Astrocyte of the spinal cord (primary cell): ENCODE results near the gene TSPEAR.
A peak's percentile ranks its signal among the peaks of the same experiment; 100 is the strongest.
"Not testable (repeated sequence)": the region's sequence is repeated elsewhere in the genome, so short reads cannot be mapped to it uniquely, and the experiment has no call there.

Source experiments
- DNase-seq: peaks from one replicate; pipeline ENCODE4 v3.0.0; 2011; ENCODE audit warnings: low read depth, low spot score
- H3K4me3 ChIP-seq: 2 replicates; pipeline ENCODE4 v1.5.1; 2011; ENCODE audit warnings: low read depth, mild to moderate bottlenecking, low read length, moderate library complexity
- CTCF ChIP-seq: IDR thresholded peaks from 2 replicates; pipeline ENCODE4 v1.5.1; 2012; ENCODE audit warnings: low read depth, mild to moderate bottlenecking, low read length, inconsistent platforms
- in situ Hi-C: cut with HindIII; loops from 2 replicates; pipeline ENCODE4 v1.10.0; 2017; ENCODE audit warnings: low sequenced_read_pairs

The TSPEAR gene

GRCh38 chr21:44484498-44485253 is 226.7 kb downstream of the TSPEAR start:
- TF ChIP-seq CTCF, result no peak
- no peak for DNase-seq
- no peak overlapping the region for H3K4me3 ChIP-seq
- in situ Hi-C loops, result no loop called here

DNA sequence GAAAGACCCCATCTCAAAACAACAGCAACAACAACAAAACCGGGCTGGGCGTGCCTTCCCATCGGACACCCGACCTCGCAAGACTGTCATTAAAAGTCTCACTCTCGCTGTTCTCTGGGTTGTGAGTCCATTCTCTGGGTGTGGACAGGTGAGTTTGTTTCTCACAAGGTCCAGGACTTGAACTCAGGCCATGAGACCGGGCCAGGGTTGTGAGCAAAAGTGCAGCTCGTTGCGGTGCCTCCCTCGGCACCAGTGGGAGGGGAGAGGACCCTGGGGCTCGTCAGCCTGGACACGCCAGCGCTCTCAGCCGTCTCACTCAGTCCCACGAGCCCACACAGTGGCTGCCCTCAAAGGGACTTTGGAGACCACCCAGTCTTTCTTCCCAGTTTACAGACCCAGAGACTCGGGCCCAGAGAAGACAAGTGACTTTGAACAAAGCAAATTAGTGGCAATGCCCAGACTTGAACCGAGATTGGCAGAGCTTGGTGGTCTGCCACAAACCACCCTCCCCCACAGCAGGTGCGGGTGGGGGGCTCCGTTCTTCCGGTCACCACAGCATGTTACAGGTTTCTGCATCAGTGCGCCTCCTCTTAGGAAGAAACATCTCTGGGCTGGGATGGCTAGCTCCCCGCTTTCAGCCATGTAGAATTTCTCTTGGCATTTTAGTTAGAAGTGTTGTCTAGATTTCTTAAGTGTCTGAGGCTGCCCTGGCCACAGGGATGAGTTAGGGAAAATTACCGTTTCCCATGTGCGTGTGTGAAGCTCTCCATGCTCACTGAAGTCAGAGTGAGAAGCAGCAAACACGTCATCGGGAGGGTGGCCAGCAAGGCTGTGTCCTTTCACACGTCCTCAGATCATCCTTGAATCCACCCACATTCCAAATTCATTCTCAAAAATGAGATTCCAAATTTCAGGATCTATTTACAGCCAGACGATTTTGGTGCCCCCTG is 227.8 kb downstream of the TSPEAR start:
- no peak overlapping the region for H3K4me3 ChIP-seq
- in situ Hi-C loops, result no loop called here
- DNase-seq, result no peak
- TF ChIP-seq CTCF, result no peak

DNA sequence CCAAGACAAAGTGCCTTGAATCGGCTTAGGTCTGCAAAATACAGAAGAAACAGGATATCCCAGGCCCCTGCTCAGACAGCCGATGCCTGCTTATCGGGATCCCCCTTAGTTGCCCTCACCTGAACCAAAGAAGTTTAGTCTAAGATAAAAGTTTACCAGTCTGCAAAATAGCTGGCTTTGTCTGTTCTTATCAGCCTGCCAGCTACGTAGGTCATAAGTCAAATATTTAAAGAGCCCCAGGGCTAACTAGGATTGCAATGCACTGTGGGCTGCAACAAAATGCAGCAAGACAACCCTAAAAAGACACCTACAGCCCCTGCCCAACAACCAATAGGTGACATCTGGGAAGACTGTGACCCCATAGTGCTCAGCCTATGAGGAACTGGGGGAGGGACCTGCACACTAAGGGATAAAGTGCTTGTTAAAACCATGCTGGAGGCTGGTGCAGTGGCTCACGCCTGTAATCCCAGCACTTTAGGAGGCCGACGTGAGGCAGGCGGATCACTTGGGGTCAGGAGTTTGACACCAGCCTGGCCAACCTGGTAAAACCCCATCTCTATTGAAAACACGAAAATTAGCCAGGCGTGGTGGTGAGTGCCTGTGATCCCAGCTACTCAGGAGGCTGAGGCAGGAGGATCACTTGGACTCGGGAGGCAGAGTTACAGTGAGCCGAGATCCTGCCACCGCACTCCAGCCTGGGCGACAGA is 228.6 kb downstream of the TSPEAR start:
- H3K4me3 ChIP-seq, result no peak overlapping the region
- in situ Hi-C loops, result no loop called here
- DNase-seq, result no peak
- TF ChIP-seq CTCF, result no peak

DNA sequence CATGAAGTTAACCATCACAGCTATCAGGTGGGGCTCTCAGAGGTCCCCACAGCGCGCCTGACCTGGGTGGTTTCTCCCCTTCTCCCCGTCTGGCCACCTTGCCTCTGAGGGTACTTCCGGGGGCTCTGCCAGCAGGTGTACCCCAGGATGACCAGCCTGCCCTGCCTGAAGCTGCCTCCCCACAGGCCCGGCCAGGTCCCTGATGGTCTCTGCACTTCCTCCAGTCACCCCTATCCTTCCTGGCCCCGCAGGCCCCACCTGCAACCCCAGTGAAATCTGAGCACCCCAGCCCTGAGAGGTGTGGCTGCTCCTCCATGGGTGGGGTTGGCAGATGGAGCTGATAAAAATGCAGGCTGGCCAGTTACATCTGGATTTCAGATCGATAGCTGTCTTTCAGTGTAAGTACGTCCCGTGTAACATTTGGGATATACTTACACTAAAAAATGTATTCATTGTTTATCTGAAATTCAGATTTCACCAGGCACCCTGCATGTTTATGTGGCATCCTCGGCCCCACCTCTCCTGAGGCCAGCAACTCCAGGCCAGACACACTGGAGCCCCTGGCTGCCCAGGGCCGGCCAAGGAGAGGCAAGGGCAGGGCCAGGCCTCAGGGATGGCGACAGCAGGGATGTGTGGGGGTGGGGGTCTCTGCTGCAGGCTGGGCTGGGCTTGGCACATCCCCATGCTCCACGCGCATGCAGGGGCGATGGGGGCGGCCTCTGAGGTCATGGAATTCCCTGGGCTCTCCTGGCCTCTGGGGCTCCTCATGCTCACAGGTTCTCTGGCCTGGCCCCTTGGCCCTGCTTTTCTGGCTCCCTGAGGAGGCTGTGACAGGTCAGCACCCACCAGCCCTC is 230.9 kb downstream of the TSPEAR start:
- no peak for TF ChIP-seq CTCF
- in situ Hi-C loops, result no loop called here
- no peak overlapping the region for H3K4me3 ChIP-seq
- no peak for DNase-seq

GRCh38 chr21:44479556-44480199 is 231.7 kb downstream of the TSPEAR start:
- in situ Hi-C loops, H3K4me3 ChIP-seq: not testable (repeated sequence)
- TF ChIP-seq CTCF, result peak; percentile 59
- peak; percentile 2 for DNase-seq
